Colonic mucosa (tissue), 4 donors: ENCODE results near the gene SFXN1. TPM values are rescaled to one million over a fixed set of nuclear protein-coding genes. Genes with fewer than 3 reads are reported as not detected.

ENCODE experiments used
- DNase-seq: peaks from one replicate; pipeline ENCODE4 v3.0.0-alpha.2; 2020
- H3K27ac ChIP-seq: fragments of 200-600 bp; one replicate; pipeline ENCODE4 v1.8.0; 2021
- H3K27me3 ChIP-seq: fragments of 200-600 bp; one replicate; pipeline ENCODE4 v1.8.0; 2021
- H3K36me3 ChIP-seq: fragments of 200-600 bp; one replicate; pipeline ENCODE4 v1.8.0; 2021
- H3K4me1 ChIP-seq: fragments of 200-600 bp; one replicate; pipeline ENCODE4 v1.8.0; 2021; ENCODE audit warnings: mild to moderate bottlenecking
- H3K4me3 ChIP-seq: fragments of 200-600 bp; one replicate; pipeline ENCODE4 v1.8.0; 2021
- H3K9ac ChIP-seq, 2 donors: one replicate each; pipeline ENCODE4 v1.7.0; 2013; ENCODE audit warnings: control low read depth in 2 of 2, low read depth in 2 of 2, low read length in 2 of 2
- H3K9me3 ChIP-seq: fragments of 200-600 bp; one replicate; pipeline ENCODE4 v1.8.0; 2021
- CTCF ChIP-seq: fragments of 200-600 bp; IDR thresholded peaks from one replicate; pipeline ENCODE4 v1.8.0; 2022; ENCODE audit warnings: antibody characterized with exemption, mild to moderate bottlenecking
- intact Hi-C: fragments of 100-400 bp; cut with DNase I; formaldehyde crosslinking; loops from one replicate; pipeline ENCODE4 v1.14.1; 2022
- total RNA-seq, 2 donors: library from RNA; stranded (reverse); fragmentation: NEBNext Ultra II Directional in 1 of 2; extraction: Animal tissue kit (Norgen Biotek cat#: 25700) in 1 of 2; gene quantifications; one replicate each; pipeline ENCODE4 v1.2.1, GENCODE V29; 2021
- donor health status: healthy.
- donor health status: DM: no; HTN: no; CAD: no.
- donor health status: DM: no; HTN: no; CAD: no.

SFXN1 gene
- total RNA-seq, 2 donors from 2014 or later = 71.9 to 95.7 TPM

GRCh38 chr5:175521313-175521833, 43.0 kb downstream of the SFXN1 start:
- Histone ChIP-seq H3K27me3 (no peaks in the 10 kb centered on the region), H3K9me3 (no peaks in the 10 kb centered on the region), H3K9ac (no peak overlapping the region), H3K27ac (no peak overlapping the region), H3K36me3 (no peaks in the 10 kb centered on the region), H3K4me3 (no peak overlapping the region), H3K4me1 (no peaks in the 10 kb centered on the region)
- intact Hi-C loops = no loop called here
- no peak for TF ChIP-seq CTCF
- DNase-seq = no peak

GRCh38 chr5:175523292-175523691, 44.9 kb downstream of the SFXN1 start:
- Histone ChIP-seq H3K36me3 (no peaks in the 10 kb centered on the region), H3K9me3 (no peaks in the 10 kb centered on the region), H3K4me1 (no peaks in the 10 kb centered on the region), H3K27me3 (no peaks in the 10 kb centered on the region), H3K4me3 (no peak overlapping the region), H3K27ac (no peak overlapping the region), H3K9ac (no peak overlapping the region)
- TF ChIP-seq CTCF = no peak
- intact Hi-C loops = no loop called here
- no peak for DNase-seq

GRCh38 chr5:175524211-175524610, 45.9 kb downstream of the SFXN1 start:
- no peak overlapping the region for H3K27ac ChIP-seq
- intact Hi-C loops = no loop called here
- DNase-seq = no peak
- no peak overlapping the region for H3K4me3 ChIP-seq
- H3K9ac ChIP-seq = no peak overlapping the region
- H3K36me3 ChIP-seq = no peaks in the 10 kb centered on the region
- no peaks in the 10 kb centered on the region for H3K4me1 ChIP-seq
- TF ChIP-seq CTCF = no peak
- H3K9me3 ChIP-seq = no peaks in the 10 kb centered on the region
- H3K27me3 ChIP-seq = no peaks in the 10 kb centered on the region

GRCh38 chr5:175526691-175527090, 48.3 kb downstream of the SFXN1 start:
- no peak overlapping the region for H3K27ac ChIP-seq
- no peak overlapping the region for H3K9ac ChIP-seq
- TF ChIP-seq CTCF = no peak
- no peak overlapping the region for H3K4me3 ChIP-seq
- H3K9me3 ChIP-seq = no peaks in the 10 kb centered on the region
- DNase-seq = no peak
- no peaks in the 10 kb centered on the region for H3K36me3 ChIP-seq
- intact Hi-C loops = no loop called here
- H3K4me1 ChIP-seq = no peaks in the 10 kb centered on the region
- no peaks in the 10 kb centered on the region for H3K27me3 ChIP-seq

- Histone ChIP-seq H3K4me3 (no peak overlapping the region), H3K27me3 (no peaks in the 10 kb centered on the region), H3K9ac (no peak overlapping the region), H3K27ac (no peak overlapping the region), H3K36me3 (no peaks in the 10 kb centered on the region), H3K4me1 (no peaks in the 10 kb centered on the region), H3K9me3 (no peaks in the 10 kb centered on the region)
- intact Hi-C loops = loop anchor here (5.0 kb wide), 1 partner anchor 186 kb away; no protein-coding TSS in a partner anchor
- no peak for DNase-seq
- no peak for TF ChIP-seq CTCF
These were observed 53.0 kb downstream of the SFXN1 start for GRCh38 chr5:175531361-175531760.
